Activated naive CD8-positive, alpha-beta T cell (primary cell): ENCODE results near the gene PHF23.

ENCODE experiments used
- H3K27ac Mint-ChIP-seq: one replicate; pipeline ENCODE4 v1.8.0; 2021; ENCODE audit warnings: mixed read lengths
- H3K27me3 Mint-ChIP-seq: one replicate; pipeline ENCODE4 v1.8.0; 2021; ENCODE audit warnings: mixed read lengths
- H3K36me3 Mint-ChIP-seq: one replicate; pipeline ENCODE4 v1.8.0; 2021; ENCODE audit warnings: mixed read lengths
- H3K4me1 Mint-ChIP-seq: one replicate; pipeline ENCODE4 v1.8.0; 2021; ENCODE audit warnings: low read depth, mixed read lengths
- H3K4me3 Mint-ChIP-seq: one replicate; pipeline ENCODE4 v1.8.0; 2021; ENCODE audit warnings: mild to moderate bottlenecking, mixed read lengths
- H3K9me3 Mint-ChIP-seq: one replicate; pipeline ENCODE4 v1.8.0; 2021; ENCODE audit warnings: low read depth, mixed read lengths

PHF23 gene

GRCh38 chr17:7190276-7190917, 48.9 kb downstream of the PHF23 start:
- Mint-ChIP-seq H3K27me3 (no peaks in the 10 kb centered on the region), H3K4me1 (no peaks in the 10 kb centered on the region), H3K36me3 (no peaks in the 10 kb centered on the region), H3K9me3 (no peaks in the 10 kb centered on the region), H3K4me3 (no peak overlapping the region), H3K27ac (no peak overlapping the region)

GRCh38 chr17:7186241-7186640, 53.0 kb downstream of the PHF23 start:
- H3K4me3 Mint-ChIP-seq, result no peak overlapping the region
- H3K36me3 Mint-ChIP-seq, result no peaks in the 10 kb centered on the region
- no peak overlapping the region for H3K27ac Mint-ChIP-seq
- H3K27me3 Mint-ChIP-seq, result no peaks in the 10 kb centered on the region
- no peaks in the 10 kb centered on the region for H3K4me1 Mint-ChIP-seq
- H3K9me3 Mint-ChIP-seq, result no peaks in the 10 kb centered on the region
